ENCODE measurements around the gene PPP1R14C. TPM values are rescaled to one million over a fixed set of nuclear protein-coding genes. Genes with fewer than 3 reads are reported as not detected.

The PPP1R14C gene
- polyA plus RNA-seq, 2 of the 4 experiments (the other 2 are of a cell fraction) = 0.34 to 0.43 TPM

- Histone ChIP-seq H3K9me3 (no peaks in the 10 kb centered on the region), H3K4me2 (no peak overlapping the region), H3K27ac (no peak overlapping the region), H3K4me1 (no peaks in the 10 kb centered on the region), H3K4me3 (no peak overlapping the region)
- DNase-seq (ENCODE audit: low read depth in 1 of 2, low spot score in 1 of 2) (no peak), ATAC-seq (no peak), FAIRE-seq (no peak)
- 88% methylated on average over 2 of the region's 3 CpGs for WGBS (ENCODE audit: missing lambda C conversion rate)
- POLR2A ChIA-PET = no interaction called here
- CTCF ChIA-PET = interaction anchor here (0.6 to 1.0 kb wide), 2 partner anchors 50 to 719 kb away, joined by 3 to 4 read pairs; no protein-coding TSS in a partner anchor
- no peak for TF ChIP-seq CBX8 (IDR thresholded peaks at IDR 0.05)
- TF ChIP-seq NR3C1 (IDR thresholded peaks at IDR 0.05) = no peak
- TF ChIP-seq HMGXB4 (CRISPR knock-in tag; IDR thresholded peaks at IDR 0.05; ENCODE audit: borderline replicate concordance) = no peak
- no peak for TF ChIP-seq JUN (IDR thresholded peaks at IDR 0.05)
- TF ChIP-seq EHF (CRISPR knock-in tag; IDR thresholded peaks at IDR 0.05) = no peak
- TF ChIP-seq HOXA7 (CRISPR knock-in tag; IDR thresholded peaks at IDR 0.05) = no peak
- no peak for TF ChIP-seq ZSCAN20 (CRISPR knock-in tag; IDR thresholded peaks at IDR 0.05)
- no peak for TF ChIP-seq EHMT2 (IDR thresholded peaks at IDR 0.05; ENCODE audit: low read depth)
- TF ChIP-seq ESRRA (IDR thresholded peaks at IDR 0.05; ENCODE audit: borderline replicate concordance, low read length) = no peak
- TF ChIP-seq ZNF302 (CRISPR knock-in tag; IDR thresholded peaks at IDR 0.05) = no peak
- TF ChIP-seq JUNB (IDR thresholded peaks at IDR 0.05) = no peak
- no peak for TF ChIP-seq SMC3 (IDR thresholded peaks at IDR 0.05)
Measured at GRCh38 chr6:150146436-150146835, 3.6 kb downstream of the PPP1R14C start.

GRCh38 chr6:150149146-150149545 lies 6.3 kb downstream of the PPP1R14C start:
- WGBS (ENCODE audit: missing lambda C conversion rate) = 59% methylated on average over 6 of the region's 6 CpGs
- Histone ChIP-seq H3K27ac (no peak overlapping the region), H3K4me2 (no peak overlapping the region), H3K4me1 (no peaks in the 10 kb centered on the region), H3K9me3 (no peaks in the 10 kb centered on the region), H3K4me3 (no peak overlapping the region)
- DNase-seq (ENCODE audit: low read depth in 1 of 2, low spot score in 1 of 2) (no peak), ATAC-seq (no peak), FAIRE-seq (no peak)
- TF ChIP-seq CBX2 (IDR thresholded peaks at IDR 0.05; ENCODE audit: borderline replicate concordance, low read depth) (no peak), ZNF302 (CRISPR knock-in tag; IDR thresholded peaks at IDR 0.05) (no peak), E2F6 (IDR thresholded peaks at IDR 0.05; ENCODE audit: borderline replicate concordance, low read depth) (no peak), RCOR1 (IDR thresholded peaks at IDR 0.05; ENCODE audit: low read depth, low read length) (no peak), RARB (CRISPR knock-in tag; IDR thresholded peaks at IDR 0.05) (no peak), SMC3 (IDR thresholded peaks at IDR 0.05) (no peak), GATA3 (IDR thresholded peaks at IDR 0.05; ENCODE audit: borderline replicate concordance) (no peak), FOXS1 (CRISPR knock-in tag; IDR thresholded peaks at IDR 0.05) (no peak), EHMT2 (IDR thresholded peaks at IDR 0.05; ENCODE audit: low read depth) (no peak), HMGXB4 (CRISPR knock-in tag; IDR thresholded peaks at IDR 0.05; ENCODE audit: borderline replicate concordance) (no peak), NPAS2 (CRISPR knock-in tag; IDR thresholded peaks at IDR 0.05; ENCODE audit: borderline replicate concordance) (no peak), TP53 (CRISPR knock-in tag; IDR thresholded peaks at IDR 0.05) (no peak), FOSL2 (IDR thresholded peaks at IDR 0.05) (no peak), FOSL2 (CRISPR knock-in tag; IDR thresholded peaks at IDR 0.05) (no peak), HES2 (IDR thresholded peaks at IDR 0.05) (no peak)
- ChIA-PET CTCF (interaction anchor here (0.7 kb wide), 1 partner anchor 12 kb away, joined by 3 read pairs; no protein-coding TSS in a partner anchor), POLR2A (no interaction called here)
